HTERT RPE-1 (cell line): ENCODE data around the gene LAMA2.

Experiments
- in situ Hi-C: fragments of 300-500 bp; cut with MboI; formaldehyde crosslinking; loops from 4 replicates; pipeline ENCODE4 v1.14.3; 2020; ENCODE audit warnings: low sequenced_read_pairs

The LAMA2 gene

GRCh38 chr6:129416337-129416990 lies 533.5 kb downstream of the LAMA2 start:
- in situ Hi-C loops, result no loop called here

DNA sequence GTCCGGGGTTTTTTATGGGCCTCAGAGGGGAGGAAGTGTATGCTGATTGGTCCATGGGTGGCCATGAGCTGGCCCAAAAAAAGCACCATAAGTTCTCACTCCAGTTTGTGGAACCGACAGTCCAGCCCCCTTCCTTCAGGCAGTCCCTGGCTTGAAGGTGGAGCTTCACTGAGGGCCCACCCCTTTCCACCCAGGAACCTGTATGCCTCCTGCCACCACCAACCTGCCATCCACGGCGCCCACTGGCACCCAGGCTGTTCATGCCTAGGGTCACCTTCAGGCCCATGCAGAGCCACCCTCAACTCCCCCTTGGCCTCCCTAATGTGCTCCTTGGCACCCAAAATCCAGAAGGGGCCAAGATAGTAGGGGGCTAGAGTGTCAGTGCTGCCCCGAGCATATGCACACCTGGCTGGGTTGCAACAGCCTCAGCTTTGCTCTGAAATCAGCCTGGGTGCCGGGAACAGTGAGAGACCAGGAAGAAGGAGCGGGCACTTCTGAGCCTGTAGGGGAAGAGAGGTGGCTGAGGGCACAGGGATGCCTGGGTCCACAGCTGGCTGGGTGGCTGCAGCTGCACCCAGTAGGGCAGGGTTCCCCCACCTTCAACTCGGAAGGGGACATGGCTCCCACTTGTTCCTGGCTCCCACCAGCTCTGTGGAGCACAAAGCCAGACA lies 534.6 kb downstream of the LAMA2 start:
- in situ Hi-C loops, result no loop called here

- in situ Hi-C loops, result no loop called here
These were observed 536.4 kb downstream of the LAMA2 start for GRCh38 chr6:129419324-129419723.

DNA sequence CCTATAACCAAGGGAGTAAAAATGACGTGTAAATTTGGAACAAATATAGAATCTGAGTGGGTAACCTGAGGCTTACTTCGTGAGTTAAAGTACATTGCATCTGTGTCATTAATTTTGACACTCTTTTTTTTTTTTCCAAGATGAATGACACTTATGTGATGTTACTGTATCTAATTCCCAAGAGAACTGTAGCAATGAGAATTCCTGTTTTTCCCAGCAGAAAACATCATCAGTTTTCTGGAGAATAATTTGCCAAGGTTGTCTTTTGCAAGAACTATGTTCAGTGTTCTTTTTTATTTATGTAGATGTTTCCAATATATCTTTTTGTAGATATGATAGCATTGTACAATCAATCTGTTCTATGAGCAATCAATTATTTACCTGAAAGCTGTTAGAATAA lies 543.4 kb downstream of the LAMA2 start:
- in situ Hi-C loops, result no loop called here

GRCh38 chr6:129429956-129430355 lies 547.0 kb downstream of the LAMA2 start:
- in situ Hi-C loops, result no loop called here

DNA sequence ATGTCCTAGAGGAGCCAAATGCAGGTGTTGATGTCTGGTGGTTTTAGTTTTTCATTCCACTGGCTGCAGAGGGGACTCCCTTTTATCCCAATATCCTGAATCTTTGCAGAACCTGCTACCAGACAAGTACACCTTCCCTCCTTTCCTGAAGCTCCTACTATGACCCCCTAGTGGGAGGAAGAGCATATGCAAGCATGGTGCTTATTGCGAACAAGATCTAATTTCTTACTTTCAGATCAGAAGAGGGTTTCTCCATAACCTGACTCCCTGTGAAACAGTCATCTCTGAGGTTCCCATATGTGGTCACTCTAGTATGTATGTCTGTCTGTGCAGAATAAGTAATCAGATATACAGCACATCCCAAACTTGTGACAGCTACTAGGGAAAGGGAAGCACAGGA lies 549.8 kb downstream of the LAMA2 start:
- in situ Hi-C loops, result no loop called here

GRCh38 chr6:129434091-129434490 lies 551.2 kb downstream of the LAMA2 start:
- in situ Hi-C loops, result no loop called here

DNA sequence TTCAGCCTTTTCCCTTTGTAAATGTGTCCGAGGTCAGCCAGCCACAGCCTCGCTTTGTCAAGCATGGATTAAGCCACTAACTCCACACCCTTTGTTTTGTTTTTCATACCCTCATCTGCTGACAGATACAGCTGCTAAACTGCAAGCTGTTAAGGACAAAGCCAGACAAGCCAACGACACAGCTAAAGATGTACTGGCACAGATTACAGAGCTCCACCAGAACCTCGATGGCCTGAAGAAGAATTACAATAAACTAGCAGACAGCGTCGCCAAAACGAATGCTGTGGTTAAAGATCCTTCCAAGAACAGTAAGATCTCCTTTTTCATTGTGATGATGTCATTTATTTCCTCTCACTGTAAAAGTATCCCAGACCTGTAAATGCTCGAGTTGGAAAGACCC lies 557.8 kb downstream of the LAMA2 start:
- in situ Hi-C loops, result no loop called here

GRCh38 chr6:129444683-129445082 lies 561.7 kb downstream of the LAMA2 start:
- in situ Hi-C loops, result no loop called here

GRCh38 chr6:129446272-129447197 lies 563.6 kb downstream of the LAMA2 start:
- in situ Hi-C loops, result no loop called here

DNA sequence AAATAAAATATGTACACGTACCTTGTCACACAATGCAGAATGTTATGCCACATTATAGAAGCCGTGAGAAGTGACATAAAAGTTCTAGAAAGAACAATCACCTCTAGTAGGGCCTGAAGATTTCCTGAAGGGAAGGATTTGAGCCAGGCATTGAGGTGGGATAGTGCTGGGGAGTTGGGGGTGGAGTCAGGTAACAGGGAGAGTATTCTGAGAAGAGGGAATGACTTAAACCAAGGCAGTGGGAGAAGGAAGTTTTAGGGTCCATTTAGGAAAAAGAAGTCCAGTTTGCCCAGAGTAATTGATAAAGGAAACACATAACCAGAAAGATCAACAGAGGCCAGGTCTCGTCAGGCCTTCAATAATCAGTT lies 564.2 kb downstream of the LAMA2 start:
- in situ Hi-C loops, result no loop called here

GRCh38 chr6:129448965-129449364 lies 566.0 kb downstream of the LAMA2 start:
- in situ Hi-C loops, result no loop called here

DNA sequence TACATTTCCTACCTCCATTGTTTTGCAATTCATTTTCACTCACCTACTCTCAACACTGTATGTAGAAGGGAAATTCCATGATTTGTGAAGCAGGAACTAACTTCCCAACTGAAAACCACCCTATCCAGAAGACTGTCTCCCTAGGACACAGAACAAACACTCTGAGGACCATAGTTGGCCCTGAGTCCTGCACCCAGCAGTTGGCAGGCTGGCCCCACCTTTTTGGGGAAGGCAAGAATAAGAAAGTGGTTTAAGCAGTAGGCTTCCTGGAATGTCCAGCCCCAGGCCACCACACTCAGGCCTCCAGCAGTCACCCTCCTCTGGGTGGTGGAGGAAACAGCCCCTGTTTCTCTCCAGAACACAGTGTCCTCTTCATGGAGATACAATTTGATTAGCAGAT lies 568.2 kb downstream of the LAMA2 start:
- in situ Hi-C loops, result no loop called here

DNA sequence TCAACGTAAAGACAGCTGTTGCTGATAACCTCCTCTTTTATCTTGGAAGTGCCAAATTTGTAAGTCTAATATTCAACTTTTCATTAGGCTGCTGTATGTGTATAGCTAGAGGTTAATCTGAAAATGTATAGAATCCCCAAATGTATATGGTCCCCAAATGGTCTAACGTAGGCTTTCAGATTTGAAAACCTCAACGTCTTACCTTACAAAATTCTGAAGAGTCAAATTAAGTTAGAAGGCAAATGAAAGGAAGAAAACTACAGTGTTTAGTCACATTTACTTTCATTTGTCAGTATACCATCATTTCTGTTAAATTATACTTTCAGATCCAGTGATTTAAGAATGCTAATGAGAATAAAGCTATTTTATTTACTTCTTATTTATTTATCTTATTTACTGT lies 570.1 kb downstream of the LAMA2 start:
- in situ Hi-C loops, result no loop called here

GRCh38 chr6:129454488-129454887 lies 571.5 kb downstream of the LAMA2 start:
- in situ Hi-C loops, result no loop called here

DNA sequence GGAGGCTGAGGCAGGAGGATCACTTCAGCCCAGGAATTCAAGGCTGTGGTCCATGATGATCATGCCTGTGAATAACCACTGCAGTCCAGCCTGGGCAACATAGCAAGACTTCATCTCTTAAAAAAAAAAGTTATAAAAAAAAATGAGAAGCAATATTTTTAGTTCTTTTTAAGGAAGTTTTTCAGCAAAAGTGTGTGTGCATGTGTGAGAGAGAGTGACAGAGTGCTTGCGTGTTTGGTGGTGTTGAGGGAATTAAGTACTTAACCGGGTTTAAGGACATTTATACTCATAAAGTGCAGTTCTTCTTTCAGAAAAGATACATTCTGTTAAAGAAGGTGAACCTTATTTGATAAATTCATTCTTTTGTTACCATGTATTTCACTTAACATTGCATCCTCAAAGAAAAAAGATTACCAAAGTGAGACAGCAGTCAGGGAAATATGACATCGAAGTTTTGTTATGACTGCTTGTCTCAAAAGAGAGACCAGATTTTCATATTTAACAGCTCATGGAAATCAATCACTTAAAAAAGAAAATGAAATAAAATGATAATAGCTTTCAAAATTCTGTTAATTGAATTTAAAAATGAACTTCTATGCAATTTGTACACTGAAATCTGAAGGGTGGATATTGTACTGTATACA lies 572.3 kb downstream of the LAMA2 start:
- in situ Hi-C loops, result no loop called here

DNA sequence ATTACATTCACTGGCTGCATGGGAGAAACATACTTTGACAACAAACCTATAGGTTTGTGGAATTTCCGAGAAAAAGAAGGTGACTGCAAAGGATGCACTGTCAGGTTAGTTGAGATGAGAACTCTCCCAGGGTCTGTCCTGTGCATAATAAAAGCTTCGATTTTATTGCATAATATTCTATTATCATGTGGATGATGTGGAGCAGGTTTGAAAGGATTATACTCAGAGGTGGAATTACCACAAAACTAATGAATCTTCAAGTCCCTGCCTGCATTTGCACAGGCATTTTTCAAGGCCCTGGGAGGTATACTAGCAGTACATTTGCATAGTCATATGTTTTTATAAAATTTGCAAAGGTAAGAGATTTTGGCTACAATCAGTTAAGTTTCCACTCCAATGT lies 577.3 kb downstream of the LAMA2 start:
- in situ Hi-C loops, result no loop called here

DNA sequence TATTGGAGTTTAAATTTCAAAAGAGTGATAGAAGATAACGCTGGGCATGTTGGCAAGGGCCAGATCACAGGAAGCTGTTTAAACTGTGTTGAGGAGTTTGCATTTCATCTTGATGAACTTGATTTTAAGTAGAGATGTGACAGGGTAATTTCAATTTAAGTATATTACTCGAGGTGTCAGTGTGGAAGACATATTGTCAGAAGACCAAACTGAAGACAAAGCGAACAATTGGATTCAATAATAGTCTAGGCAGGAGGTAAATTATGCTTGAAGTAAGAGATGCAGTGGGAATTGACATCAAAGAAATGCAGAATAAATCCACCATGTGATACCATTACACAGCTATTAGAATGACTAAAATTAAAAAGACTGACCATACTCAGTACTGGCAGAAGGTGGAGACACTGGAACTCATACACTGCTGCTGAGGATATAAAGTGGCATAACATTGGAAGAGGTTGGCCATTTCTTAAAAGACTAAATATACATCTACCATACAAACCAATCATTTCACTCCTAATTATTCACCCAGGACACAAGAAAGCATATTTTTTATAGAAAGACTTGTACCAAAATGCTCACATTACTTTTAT lies 586.2 kb downstream of the LAMA2 start:
- in situ Hi-C loops, result no loop called here

DNA sequence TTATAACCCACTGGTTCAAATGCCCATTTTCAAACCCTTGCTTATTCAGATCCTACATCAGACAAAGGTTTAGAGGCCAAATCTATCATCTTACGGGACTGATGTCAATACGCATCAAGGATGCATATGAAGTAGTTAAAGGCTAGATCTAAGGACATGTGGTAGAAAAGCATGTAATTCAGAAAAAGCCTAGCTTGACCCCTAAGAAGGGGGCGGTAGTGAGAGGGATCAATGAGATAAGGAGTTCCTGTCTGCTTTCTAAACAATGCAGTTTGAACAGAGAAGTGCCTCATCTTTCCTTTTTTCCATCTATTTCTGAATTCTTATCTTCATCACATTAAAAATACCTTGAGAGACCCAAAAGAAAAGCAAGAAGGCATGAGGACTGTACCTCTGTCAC lies 589.3 kb downstream of the LAMA2 start:
- in situ Hi-C loops, result no loop called here

DNA sequence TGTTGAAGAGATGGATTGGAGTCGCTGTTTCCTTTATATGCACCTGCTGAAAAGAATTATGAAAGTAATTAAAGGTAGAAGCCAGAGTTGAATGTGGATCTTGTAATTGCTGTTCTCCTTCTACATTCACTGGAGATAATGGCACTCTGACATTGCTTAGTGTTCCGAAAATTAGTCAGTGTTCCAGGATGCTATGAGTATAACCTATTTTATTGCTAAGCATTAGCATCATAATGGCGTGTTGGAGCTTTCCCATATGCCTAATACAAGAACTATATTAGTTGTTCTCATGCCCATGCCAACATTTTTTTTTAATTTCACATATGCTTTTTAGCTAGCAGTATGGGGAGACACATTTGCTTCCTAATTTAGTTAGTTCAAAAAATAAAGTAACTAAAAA lies 590.6 kb downstream of the LAMA2 start:
- in situ Hi-C loops, result no loop called here
